HG02840 (cell line): ENCODE data around the gene SRPRA.
"Not testable (repeated sequence)": the region's sequence is repeated elsewhere in the genome, so short reads cannot be mapped to it uniquely, and the experiment has no call there.

Experiments used
- ATAC-seq: cut with Tn5 transposase; IDR thresholded peaks from one replicate; pipeline ENCODE4 v1.9.1; 2021; ENCODE audit warnings: mild to moderate bottlenecking, moderate library complexity, moderate number of reproducible peaks; ENCODE audit not compliant: unreplicated experiment, low FRiP score

Gene SRPRA

DNA sequence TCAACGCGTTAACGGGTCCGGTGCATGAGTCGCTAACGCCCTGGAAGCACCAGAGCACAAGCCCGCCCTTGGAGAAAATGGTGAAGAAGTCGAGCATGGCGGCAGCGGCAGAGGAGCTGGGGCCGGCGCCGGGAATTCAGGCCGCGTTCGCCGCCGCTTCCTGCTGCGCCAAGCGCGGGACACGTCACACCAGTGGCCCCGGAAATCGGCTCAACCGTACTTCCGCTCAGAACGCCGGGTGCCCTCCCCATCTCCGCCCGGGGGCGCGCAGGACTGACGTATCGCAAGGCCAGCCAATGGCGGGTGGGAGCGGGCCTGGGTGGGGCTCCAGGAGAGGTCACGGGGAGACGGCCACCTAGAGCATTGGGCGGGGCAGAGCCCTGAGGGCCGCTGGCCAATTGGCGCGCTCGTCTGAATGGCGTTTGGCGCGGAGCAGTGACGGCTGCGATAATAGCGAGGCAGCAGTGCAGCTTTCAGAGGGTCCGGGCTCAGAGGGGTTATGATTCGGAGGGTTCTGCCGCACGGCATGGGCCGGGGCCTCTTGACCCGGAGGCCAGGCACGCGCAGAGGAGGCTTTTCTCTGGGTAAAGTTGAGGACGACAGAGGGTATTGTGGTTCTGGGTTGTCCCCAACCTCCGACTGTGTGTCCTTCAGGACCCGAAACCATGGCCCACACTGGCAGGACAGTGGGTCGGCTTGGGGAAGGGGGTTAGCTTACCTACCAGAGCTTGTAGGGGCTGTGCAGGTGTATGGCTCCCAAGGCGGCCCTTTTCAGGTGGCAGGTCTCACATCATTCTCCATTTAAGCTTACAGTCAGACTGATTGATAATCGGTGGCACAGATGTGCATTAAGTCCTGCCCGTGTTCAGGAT lies at the start of gene SRPRA, which contains the start of gene FOXRED1:
TSS of gene SRPRA (minus strand) at position 188 of the 872 bp plus-strand sequence. CDS start at position 97, 91 bp downstream.
TSS of gene FOXRED1 (plus strand) at position 447 of the 872 bp plus-strand sequence. CDS start at position 500, 53 bp downstream.
- peak; percentile 99 for ATAC-seq

GRCh38 chr11:126317756-126318573 lies 49.3 kb upstream of the SRPRA start:
- ATAC-seq, result peak; percentile 20

DNA sequence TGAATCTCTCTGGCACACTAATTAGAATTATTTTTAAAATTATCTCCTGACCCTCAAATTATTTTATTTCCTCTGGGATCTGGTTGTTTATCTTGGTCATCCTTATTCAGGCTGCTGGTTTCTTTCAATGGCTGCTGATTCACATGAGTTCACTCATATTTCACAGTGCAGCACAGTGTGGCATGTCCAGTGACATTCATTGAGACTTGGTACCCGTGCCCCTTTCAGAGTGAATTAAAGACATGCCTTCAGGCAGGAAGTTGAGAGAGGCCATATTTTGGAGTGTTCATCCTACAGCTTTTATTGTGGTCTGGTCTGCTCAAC lies 48.7 kb upstream of the SRPRA start:
- ATAC-seq, result no peak

DNA sequence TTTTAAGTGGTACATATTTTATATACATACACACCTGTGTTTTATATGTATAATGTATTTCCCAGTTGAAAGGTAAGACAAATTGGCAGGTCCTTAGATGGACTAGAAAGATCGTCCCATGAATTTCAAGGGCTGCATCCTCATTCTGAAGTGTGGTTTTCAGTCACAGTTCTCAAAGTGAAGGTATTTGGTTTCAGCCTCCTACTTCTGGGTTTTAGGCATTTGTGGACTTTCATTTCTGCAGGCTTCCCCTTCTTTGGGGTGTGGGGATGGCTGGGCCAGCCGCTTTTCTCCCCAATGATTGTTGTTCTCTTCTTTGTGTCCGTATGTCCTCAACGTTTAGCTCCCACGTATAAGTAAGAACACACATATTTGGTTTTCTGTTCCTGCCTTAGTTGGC lies 45.1 kb upstream of the SRPRA start:
- no peak for ATAC-seq

DNA sequence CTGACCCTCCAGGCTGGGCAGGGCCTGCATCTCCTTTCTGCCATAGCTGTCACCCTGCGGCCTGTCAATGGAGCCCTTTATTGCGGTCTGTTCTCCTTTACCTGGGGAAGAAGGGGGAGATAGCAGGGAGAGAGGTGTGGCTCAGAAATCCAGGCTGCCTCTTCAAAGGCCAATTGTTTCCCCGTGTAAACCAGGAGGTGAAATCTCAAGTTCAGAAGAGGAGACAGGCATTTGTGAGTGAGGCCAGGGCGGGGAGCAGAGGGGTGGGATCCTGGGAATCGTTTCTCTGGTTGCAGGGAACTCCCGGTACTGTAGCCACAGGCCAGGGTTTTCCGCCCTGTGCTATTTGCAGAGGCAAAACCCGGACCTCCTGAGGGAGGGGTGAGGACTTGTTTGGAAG lies 44.3 kb upstream of the SRPRA start:
- ATAC-seq, result no peak

DNA sequence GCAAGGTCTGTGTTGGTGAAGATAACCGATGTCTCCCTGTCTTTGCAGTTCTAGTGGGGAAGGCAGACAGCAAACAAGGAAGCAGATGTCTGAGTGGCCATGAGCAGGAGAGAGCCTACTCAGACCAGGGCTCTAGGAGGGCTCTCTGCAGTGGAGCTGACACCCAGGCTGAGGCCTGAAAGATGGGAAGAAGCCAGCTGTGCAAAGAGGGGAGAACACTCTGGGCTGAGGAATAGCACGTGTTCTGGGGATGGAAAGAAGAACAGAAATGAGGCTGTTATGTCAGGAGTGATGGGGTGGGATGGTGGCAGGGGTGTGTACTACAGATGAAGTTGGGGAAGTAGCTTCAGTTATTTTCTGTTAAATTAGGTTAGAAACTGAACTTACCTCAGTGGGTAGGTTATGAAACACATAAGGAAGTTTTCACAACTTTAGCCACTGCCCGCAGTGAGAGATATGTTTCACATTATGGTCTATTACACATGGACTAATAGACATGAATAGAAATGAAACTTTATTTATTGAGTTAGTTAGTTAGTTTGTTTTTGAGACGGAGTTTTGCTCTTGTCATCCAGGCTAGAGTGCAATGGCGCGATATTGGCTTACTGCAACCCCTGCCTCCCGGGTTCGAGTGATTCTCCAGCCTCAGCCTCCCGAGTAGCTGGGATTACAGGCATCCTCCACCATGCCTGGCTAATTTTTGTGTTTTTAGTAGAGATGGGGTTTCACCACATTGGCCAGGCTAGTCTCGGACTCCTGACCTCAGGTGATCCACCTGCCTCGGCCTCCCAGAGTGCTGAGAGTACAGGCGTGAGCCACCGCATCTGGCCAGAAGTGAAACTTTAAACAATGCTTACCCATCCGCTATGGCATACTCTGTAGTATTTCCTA lies 43.0 kb upstream of the SRPRA start:
- peak; percentile 66 for ATAC-seq

DNA sequence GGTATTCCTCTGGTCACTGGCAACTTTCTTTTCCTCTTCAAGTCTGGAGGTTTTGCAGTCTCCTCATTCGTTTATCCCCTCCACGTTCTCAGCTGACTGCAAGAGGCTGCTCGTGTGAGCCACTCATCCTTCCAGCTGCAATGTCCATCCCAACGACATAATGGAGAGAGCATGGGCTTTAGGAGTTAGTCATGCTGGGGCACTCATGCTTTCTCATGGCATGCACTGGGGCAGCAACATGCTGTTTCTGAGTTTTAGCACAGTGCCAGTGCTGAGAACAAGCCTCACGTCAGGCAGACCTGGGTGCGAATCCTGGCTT lies 42.3 kb upstream of the SRPRA start:
- ATAC-seq, result no peak

DNA sequence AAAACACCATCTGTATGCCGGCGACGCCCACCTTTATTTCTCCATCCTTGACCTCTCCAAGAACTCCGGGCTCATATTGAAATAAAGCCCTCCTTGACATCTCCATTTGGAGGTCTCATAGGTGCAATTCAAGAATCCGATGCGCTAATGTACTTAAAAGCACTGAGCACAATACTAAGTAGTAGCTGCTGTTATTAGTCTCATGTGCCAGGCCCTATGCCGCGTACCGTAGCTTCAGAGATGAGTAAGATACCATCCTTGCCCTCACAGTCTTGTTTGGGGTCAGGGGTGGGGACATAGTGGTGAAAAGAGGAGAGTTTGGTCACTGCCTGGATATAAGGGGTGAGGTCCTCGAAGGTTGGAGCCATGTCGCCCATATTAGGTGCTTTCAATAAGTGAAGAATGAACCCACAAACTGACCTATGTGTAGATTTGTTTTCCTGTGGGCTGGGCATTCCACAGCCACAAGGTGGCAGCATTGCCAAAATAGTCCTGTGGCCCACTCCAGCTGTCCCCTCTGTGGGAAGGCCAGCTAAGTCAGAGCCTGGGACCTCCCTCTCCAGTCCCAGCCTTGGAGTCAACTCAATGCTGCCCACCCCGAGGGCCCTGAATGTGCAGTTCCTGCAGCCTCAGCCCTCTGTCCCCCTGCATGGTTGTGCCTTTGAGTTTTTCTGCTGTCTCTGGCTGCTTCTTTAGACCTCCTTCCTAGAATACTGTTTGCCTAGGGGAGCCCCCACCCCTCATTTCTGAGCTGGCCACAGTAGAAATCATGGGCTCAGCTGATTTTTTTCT lies 41.7 kb upstream of the SRPRA start:
- ATAC-seq, result no peak

GRCh38 chr11:126308771-126309170 lies 40.1 kb upstream of the SRPRA start:
- not testable (repeated sequence) for ATAC-seq

DNA sequence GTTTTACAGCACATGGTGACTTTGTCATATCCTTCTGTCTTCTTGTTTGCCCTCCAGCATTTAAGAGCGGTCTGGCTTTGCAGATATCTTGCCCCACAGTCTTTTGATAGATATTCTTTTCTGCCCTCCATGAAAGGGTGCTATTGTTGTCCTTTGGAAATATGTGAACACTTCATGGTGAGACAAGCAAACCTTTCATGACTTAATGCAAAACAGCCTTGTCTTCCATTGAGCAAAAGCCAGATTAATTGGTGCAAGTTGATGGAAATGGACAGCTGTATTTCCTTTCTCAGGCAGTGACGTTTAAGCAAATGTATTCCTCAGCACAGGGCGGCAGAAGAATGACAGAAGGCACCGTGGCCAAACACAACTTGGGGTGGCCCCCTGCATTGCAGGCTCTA lies 39.6 kb upstream of the SRPRA start:
- ATAC-seq, result no peak

DNA sequence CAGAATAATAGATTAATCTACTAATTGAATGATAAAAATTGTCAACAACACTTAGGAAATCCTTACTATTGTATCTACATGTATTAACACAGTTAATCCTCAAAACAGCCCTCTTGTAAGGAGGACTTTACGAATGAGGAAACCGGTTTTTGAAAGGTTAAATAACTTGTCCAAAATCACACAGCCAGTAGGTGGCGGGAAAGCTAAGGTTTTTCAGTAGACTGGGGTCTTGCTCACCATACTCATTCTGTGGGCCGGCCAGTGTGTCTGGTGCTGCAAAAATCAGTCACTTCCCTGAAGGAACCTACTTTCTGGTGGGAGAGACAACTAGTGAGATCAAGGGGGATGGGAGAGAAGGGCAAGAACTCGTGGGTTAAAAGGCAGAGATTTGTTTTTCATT lies 39.0 kb upstream of the SRPRA start:
- no peak for ATAC-seq

GRCh38 chr11:126305699-126306098 lies 37.0 kb upstream of the SRPRA start:
- peak; percentile 59 for ATAC-seq

GRCh38 chr11:126304457-126305075 lies 35.9 kb upstream of the SRPRA start:
- no peak for ATAC-seq

DNA sequence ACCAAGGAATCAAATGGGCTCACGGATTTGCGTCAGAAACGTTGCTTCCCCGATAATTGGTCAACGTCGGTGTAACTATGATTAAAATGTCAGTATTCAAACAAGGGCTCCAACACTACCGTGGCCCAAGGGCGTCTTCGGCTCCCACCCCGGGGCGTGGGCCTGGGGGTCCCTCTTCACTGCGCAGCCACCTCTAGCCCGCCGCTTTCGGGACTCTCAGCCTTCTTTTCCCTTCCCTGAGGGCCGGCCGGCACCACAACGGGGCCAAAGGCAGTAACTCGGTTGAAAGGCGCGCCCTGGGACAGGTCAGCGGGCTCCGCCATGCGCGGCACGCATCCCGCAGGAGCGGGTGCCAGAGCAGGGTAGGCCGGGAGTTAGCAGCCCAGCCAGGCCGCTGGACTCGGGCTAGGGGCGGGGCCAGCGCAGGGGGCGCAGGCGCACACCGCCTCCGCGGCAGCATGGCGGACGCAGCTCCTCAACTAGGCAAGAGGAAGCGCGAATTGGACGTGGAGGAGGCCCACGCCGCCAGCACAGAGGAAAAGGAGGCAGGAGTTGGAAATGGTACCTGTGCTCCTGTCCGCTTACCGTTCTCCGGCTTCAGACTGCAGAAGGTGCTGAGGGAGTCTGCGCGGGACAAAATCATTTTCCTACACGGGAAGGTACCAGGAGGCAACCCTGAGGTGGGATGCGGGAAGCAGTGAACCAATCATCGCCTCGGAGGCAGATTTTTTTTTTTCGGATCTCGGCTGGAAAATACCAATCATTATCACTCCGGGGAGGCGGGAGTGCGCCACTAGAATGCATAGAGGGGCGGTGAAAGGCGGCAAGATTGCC lies 35.1 kb upstream of the SRPRA start, which contains the start of gene DCPS:
TSS of gene DCPS (plus strand) at position 438 of the 834 bp plus-strand sequence. CDS start at position 459, 21 bp downstream.
- peak; percentile 89 for ATAC-seq

DNA sequence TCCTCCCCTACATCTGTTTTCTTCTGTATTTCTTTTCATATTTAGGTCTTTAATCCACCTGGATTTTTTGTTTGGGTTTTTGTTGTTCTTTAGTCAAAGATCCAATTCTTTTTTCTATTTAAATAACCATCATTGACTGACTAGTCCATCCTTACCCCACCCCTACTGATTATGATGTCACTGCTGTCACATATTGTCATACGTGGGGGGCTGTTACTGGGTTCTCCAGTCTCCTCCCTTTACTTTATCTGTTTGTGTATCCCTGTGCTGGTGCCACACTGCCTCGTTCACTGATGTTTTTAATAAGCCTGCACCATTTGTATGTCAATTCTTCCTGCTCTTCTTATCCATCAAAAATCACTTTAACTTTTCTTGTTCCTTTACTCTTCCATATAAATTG lies 28.3 kb upstream of the SRPRA start:
- no peak for ATAC-seq

DNA sequence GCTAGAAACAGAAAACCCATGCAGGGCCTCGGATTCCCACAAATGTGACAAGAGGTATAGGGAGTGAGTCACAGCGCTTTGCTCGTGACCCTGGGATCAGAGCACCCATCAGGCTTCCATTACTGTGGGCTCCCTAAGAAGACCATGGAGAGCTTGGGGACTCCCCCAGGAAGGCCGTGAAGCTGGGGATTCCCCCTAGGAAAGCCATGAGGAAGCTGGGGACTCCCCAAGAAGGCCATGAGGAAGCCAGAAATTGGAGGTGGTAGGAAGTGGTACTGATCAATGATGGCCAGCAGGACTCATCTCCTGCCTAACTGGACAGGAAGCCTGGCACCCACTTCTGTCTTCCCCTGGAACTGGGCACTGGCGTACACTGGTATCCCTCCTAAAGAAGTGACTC lies 25.0 kb upstream of the SRPRA start:
- ATAC-seq, result no peak

DNA sequence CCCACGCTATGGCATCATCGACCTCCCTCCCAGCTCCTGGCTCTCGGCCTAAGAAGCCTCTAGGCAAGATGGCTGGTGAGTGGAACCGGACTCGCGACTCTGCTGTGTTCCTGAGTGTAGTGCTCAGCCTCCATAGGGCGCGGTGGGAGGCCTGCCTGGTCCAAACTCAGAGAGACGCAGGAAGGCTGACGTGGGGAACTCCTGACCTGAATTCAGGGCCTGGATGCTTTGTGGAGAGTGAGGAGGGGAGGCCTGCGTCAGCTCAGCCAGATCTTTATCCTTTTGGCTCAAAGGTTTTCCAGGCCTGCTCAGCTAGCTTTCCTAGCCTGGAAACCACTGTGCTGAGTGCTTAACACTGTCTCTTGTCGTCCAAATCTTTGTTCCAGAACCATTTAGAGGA lies 22.2 kb upstream of the SRPRA start:
- no peak for ATAC-seq

GRCh38 chr11:126288237-126288636 lies 19.5 kb upstream of the SRPRA start:
- ATAC-seq, result no peak
